GM23338 (cell line): ENCODE measurements around the gene RAP1GAP2. TPM values are rescaled to one million over a fixed set of nuclear protein-coding genes. Genes with fewer than 3 reads are reported as not detected.
A peak's percentile ranks its signal among the peaks of the same experiment; 100 is the strongest.

ENCODE experiments used
- CTCF ChIP-seq, 2 experiments: fragments of 200-600 bp in 1 of 2; sonication (generic) in 1 of 2; conservative IDR thresholded peaks; 2 replicates each; pipeline versions ENCODE4 v1.5.1 to v1.6.1; 2016 to 2017; ENCODE audit warnings: antibody characterized with exemption in 2 of 2, low read depth in 2 of 2, mild to moderate bottlenecking in 2 of 2, moderate library complexity in 1 of 2
- REST ChIP-seq: IDR thresholded peaks from one replicate; pipeline ENCODE4 v1.6.1; 2018; ENCODE audit warnings: antibody characterized with exemption; ENCODE audit not compliant: unreplicated experiment
- polyA plus RNA-seq: library from polyadenylated mRNA; unstranded; fragments of >200 nt; fragmentation: Nextera tagmentation; extraction: Ambion mirVana; gene quantifications from 2 replicates; pipeline ENCODE4 v1.2.1, GENCODE V29; 2016
- total RNA-seq: library from RNA; depleted of rRNA; stranded (reverse); fragments of >200 nt; shearing (Covaris generic); gene quantifications from 2 replicates; pipeline ENCODE4 v1.2.3, GENCODE V29; 2014
- TF ChIP-seq, protein P1 (sequence below): fragments of 250-450 bp; sonication (Bioruptor Pico); IDR thresholded peaks from 2 replicates; pipeline ENCODE4 v1.5.0; 2020; ENCODE audit warnings: mild to moderate bottlenecking, moderate library complexity

The RAP1GAP2 gene
- total and polyA plus RNA-seq, 2 experiments from 2014 or later: 17.8 to 46.1 TPM

DNA sequence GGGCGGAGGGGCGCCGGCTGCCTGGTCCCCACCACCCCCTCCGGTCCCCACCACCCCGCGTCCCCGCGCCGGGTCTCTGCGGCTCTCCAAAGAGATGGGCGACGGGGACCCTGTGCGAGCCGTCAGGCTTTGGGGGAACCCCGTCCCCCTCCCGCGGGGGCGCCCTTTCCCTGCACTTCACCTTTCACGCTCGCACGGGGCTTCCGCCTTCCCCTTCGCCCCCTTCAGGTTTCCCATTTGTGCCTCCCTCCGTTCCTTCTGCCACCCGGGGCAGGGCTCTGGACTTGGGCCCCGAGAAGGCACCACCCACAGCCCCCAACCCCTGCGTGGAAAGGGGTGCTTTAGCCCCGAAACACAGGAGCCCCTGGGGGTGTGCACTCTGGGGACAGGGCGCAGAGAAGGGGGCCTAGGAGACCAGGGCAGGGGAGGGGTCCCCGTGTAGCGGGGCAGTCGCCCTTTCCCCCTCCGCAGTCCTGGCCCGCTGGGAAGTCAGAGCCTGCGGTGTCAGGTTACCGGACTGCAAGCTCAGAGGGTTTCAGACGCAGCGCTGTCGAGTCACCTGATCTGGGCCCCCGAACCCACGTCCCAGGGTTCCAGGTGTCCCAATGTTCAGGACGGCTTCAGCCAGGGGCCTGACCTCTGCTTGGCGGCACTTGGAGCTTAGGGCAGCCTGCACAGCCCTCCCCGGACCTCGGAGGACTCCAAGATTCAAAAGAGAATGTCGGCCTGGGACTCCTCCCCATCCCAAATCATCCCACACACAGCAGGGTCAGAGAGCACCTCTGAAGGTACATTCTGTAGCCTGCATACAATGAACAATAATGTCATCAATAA, 40.1 kb upstream of the RAP1GAP2 start (continued):
- TF ChIP-seq, protein P1, sequence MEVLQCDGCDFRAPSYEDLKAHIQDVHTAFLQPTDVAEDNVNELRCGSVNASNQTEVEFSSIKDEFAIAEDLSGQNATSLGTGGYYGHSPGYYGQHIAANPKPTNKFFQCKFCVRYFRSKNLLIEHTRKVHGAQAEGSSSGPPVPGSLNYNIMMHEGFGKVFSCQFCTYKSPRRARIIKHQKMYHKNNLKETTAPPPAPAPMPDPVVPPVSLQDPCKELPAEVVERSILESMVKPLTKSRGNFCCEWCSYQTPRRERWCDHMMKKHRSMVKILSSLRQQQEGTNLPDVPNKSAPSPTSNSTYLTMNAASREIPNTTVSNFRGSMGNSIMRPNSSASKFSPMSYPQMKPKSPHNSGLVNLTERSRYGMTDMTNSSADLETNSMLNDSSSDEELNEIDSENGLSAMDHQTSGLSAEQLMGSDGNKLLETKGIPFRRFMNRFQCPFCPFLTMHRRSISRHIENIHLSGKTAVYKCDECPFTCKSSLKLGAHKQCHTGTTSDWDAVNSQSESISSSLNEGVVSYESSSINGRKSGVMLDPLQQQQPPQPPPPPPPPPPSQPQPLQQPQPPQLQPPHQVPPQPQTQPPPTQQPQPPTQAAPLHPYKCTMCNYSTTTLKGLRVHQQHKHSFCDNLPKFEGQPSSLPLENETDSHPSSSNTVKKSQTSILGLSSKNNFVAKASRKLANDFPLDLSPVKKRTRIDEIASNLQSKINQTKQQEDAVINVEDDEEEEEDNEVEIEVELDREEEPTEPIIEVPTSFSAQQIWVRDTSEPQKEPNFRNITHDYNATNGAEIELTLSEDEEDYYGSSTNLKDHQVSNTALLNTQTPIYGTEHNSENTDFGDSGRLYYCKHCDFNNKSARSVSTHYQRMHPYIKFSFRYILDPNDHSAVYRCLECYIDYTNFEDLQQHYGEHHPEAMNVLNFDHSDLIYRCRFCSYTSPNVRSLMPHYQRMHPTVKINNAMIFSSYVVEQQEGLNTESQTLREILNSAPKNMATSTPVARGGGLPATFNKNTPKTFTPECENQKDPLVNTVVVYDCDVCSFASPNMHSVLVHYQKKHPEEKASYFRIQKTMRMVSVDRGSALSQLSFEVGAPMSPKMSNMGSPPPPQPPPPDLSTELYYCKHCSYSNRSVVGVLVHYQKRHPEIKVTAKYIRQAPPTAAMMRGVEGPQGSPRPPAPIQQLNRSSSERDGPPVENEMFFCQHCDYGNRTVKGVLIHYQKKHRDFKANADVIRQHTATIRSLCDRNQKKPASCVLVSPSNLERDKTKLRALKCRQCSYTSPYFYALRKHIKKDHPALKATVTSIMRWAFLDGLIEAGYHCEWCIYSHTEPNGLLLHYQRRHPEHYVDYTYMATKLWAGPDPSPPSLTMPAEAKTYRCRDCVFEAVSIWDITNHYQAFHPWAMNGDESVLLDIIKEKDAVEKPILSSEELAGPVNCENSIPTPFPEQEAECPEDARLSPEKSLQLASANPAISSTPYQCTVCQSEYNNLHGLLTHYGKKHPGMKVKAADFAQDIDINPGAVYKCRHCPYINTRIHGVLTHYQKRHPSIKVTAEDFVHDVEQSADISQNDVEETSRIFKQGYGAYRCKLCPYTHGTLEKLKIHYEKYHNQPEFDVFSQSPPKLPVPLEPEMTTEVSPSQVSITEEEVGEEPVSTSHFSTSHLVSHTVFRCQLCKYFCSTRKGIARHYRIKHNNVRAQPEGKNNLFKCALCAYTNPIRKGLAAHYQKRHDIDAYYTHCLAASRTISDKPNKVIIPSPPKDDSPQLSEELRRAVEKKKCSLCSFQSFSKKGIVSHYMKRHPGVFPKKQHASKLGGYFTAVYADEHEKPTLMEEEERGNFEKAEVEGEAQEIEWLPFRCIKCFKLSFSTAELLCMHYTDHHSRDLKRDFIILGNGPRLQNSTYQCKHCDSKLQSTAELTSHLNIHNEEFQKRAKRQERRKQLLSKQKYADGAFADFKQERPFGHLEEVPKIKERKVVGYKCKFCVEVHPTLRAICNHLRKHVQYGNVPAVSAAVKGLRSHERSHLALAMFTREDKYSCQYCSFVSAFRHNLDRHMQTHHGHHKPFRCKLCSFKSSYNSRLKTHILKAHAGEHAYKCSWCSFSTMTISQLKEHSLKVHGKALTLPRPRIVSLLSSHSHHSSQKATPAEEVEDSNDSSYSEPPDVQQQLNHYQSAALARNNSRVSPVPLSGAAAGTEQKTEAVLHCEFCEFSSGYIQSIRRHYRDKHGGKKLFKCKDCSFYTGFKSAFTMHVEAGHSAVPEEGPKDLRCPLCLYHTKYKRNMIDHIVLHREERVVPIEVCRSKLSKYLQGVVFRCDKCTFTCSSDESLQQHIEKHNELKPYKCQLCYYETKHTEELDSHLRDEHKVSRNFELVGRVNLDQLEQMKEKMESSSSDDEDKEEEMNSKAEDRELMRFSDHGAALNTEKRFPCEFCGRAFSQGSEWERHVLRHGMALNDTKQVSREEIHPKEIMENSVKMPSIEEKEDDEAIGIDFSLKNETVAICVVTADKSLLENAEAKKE (CRISPR knock-in tag): peak; percentile 97
- TF ChIP-seq REST: no peak
- peak in 1 of 2 experiments; percentile 24; a peak in 3 of 4 replicates for TF ChIP-seq CTCF (conservative IDR thresholded peaks at IDR 0.05; ENCODE audit: low read depth in 2 of 2)
